ENCODE measurements around the gene FSHR. TPM values are rescaled to one million over a fixed set of nuclear protein-coding genes. Genes with fewer than 3 reads are reported as not detected.

The FSHR gene
- total and polyA plus RNA-seq, 2 of the 4 experiments (the other 2 are of a cell fraction) = not detected

DNA sequence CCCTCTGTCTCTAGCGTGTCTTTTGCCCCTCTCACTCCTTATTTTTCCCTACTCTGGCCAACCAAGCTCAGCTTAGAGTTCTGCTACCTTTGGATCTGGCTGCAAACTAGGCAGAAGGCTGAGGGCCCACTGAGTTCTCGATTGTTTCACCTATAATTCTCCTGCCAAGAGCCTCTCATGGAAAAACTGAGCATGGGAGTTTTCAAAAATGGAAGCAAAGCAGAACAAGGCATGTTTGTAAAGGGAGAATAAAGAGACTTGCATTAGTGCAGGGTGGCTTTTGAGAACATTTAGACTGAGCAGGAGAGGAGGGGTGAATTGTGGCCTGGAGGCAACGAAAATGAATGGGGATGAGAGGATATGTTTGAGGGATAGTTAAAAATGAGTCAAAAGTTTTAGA lies 45.9 kb downstream of the FSHR start:
- ChIA-PET POLR2A (ENCODE audit: unreplicated experiment) (no interaction called here), CTCF (no interaction called here)
- Histone ChIP-seq H3K9me3 (ENCODE audit: control insufficient read depth, insufficient read depth, low read length) (peaks cover 16% of the 10 kb centered on the region), H4K91ac (ENCODE audit: insufficient read depth, low read depth, low read length) (no peak overlapping the region), H3K23ac (ENCODE audit: low read depth, low read length) (no peak overlapping the region), H3K4me3 (ENCODE audit: insufficient read depth, low read depth, low read length) (no peak overlapping the region), H3K4me1 (ENCODE audit: control insufficient read depth, insufficient read depth, low read length) (no peaks in the 10 kb centered on the region), H2BK120ac (ENCODE audit: low read depth, low read length) (no peak overlapping the region), H3K27me3 (ENCODE audit: control insufficient read depth, insufficient read depth, low read length) (no peaks in the 10 kb centered on the region), H3K9ac (ENCODE audit: low read depth, low read length) (no peak overlapping the region), H2AFZ (replicated peaks; ENCODE audit: low read length, poor library complexity) (no peak overlapping the region), H2BK15ac (ENCODE audit: low read depth, low read length) (no peak overlapping the region), H3K4ac (ENCODE audit: low read depth, low read length) (no peak overlapping the region), H3K4me2 (ENCODE audit: low read depth, low read length) (no peak overlapping the region), H2AK9ac (replicated peaks; ENCODE audit: low read depth, low read length, poor library complexity) (no peak overlapping the region), H2BK5ac (ENCODE audit: low read depth, low read length, poor library complexity, severe bottlenecking) (no peak overlapping the region), H3K36me3 (ENCODE audit: control insufficient read depth, insufficient read depth, low read length) (no peaks in the 10 kb centered on the region), H4K5ac (ENCODE audit: low read depth, low read length) (no peak overlapping the region), H4K8ac (ENCODE audit: low read depth in 2 of 2, low read length in 2 of 2) (no peak overlapping the region), H3K27ac (ENCODE audit: insufficient read depth, low read length) (no peak overlapping the region), H3K14ac (replicated peaks; ENCODE audit: low read depth, low read length) (no peak overlapping the region), H2BK20ac (ENCODE audit: low read depth, low read length) (no peak overlapping the region), H3K79me1 (ENCODE audit: low read depth in 1 of 2, low read length in 2 of 2) (no peaks in the 10 kb centered on the region), H3K9me1 (ENCODE audit: insufficient read depth, low read length) (no peaks in the 10 kb centered on the region), H3K18ac (ENCODE audit: low read depth, low read length) (no peak overlapping the region), H2AK5ac (ENCODE audit: low read depth, low read length) (no peak overlapping the region), H4K20me1 (ENCODE audit: insufficient read depth, low read length) (no peaks in the 10 kb centered on the region), H3K56ac (ENCODE audit: extremely low read depth, insufficient read depth, low read length) (no peak overlapping the region)
- 100% methylated on average over 1 of the region's 3 CpGs; no CpG with 5 or more reads in 1 of the 2 experiments for WGBS, 2 experiments (ENCODE audit: extremely low coverage in 2 of 2, insufficient read length in 1 of 2)
- in situ Hi-C loops (cut with MboI; ENCODE audit: low sequenced_read_pairs) (no loop called here), dilution Hi-C loops (cut with HindIII; ENCODE audit: low sequenced_read_pairs, unreplicated experiment) (no loop called here), intact Hi-C loops (cut with micrococcal nuclease) (no loop called here)
- DNase-seq (no peak), ATAC-seq (ENCODE audit: low read depth) (no peak)
- no peak for TF ChIP-seq CEBPB (IDR thresholded peaks at IDR 0.05; ENCODE audit: low read depth, low read length)
- TF ChIP-seq POLR2A (IDR thresholded peaks at IDR 0.05; ENCODE audit: low read depth, low read length) = no peak
- TF ChIP-seq MAFK (IDR thresholded peaks at IDR 0.05; ENCODE audit: low read depth, low read length) = no peak
- no peak for TF ChIP-seq MXI1 (IDR thresholded peaks at IDR 0.05; ENCODE audit: borderline replicate concordance, low read depth, low read length)
- TF ChIP-seq, protein P1, sequence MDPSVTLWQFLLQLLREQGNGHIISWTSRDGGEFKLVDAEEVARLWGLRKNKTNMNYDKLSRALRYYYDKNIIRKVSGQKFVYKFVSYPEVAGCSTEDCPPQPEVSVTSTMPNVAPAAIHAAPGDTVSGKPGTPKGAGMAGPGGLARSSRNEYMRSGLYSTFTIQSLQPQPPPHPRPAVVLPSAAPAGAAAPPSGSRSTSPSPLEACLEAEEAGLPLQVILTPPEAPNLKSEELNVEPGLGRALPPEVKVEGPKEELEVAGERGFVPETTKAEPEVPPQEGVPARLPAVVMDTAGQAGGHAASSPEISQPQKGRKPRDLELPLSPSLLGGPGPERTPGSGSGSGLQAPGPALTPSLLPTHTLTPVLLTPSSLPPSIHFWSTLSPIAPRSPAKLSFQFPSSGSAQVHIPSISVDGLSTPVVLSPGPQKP (IDR thresholded peaks at IDR 0.05; ENCODE audit: borderline replicate concordance, low read depth, low read length) = no peak
- TF ChIP-seq FOS (IDR thresholded peaks at IDR 0.05; ENCODE audit: low read depth, low read length) = no peak
- no peak for TF ChIP-seq SMC3 (IDR thresholded peaks at IDR 0.05; ENCODE audit: low read depth, low read length)
- no peak for TF ChIP-seq CHD1 (IDR thresholded peaks at IDR 0.05; ENCODE audit: low read depth, low read length)
- TF ChIP-seq BHLHE40 (IDR thresholded peaks at IDR 0.05; ENCODE audit: low read depth, low read length) = no peak
- TF ChIP-seq RFX5 (IDR thresholded peaks at IDR 0.05; ENCODE audit: low read depth, low read length) = no peak
- no peak for TF ChIP-seq RCOR1 (IDR thresholded peaks at IDR 0.05; ENCODE audit: insufficient replicate concordance, low read length)
- no peak for TF ChIP-seq MAZ (IDR thresholded peaks at IDR 0.05; ENCODE audit: borderline replicate concordance, low read depth, low read length)
- no peak for TF ChIP-seq NFE2L2 (IDR thresholded peaks at IDR 0.05; ENCODE audit: low read depth, low read length)
- TF ChIP-seq, protein P2, sequence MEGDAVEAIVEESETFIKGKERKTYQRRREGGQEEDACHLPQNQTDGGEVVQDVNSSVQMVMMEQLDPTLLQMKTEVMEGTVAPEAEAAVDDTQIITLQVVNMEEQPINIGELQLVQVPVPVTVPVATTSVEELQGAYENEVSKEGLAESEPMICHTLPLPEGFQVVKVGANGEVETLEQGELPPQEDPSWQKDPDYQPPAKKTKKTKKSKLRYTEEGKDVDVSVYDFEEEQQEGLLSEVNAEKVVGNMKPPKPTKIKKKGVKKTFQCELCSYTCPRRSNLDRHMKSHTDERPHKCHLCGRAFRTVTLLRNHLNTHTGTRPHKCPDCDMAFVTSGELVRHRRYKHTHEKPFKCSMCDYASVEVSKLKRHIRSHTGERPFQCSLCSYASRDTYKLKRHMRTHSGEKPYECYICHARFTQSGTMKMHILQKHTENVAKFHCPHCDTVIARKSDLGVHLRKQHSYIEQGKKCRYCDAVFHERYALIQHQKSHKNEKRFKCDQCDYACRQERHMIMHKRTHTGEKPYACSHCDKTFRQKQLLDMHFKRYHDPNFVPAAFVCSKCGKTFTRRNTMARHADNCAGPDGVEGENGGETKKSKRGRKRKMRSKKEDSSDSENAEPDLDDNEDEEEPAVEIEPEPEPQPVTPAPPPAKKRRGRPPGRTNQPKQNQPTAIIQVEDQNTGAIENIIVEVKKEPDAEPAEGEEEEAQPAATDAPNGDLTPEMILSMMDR (conservative IDR thresholded peaks at IDR 0.05; ENCODE audit: low read depth, low read length) = no peak
- no peak for TF ChIP-seq RAD21 (IDR thresholded peaks at IDR 0.05; ENCODE audit: low read length)
- TF ChIP-seq, protein P3, sequence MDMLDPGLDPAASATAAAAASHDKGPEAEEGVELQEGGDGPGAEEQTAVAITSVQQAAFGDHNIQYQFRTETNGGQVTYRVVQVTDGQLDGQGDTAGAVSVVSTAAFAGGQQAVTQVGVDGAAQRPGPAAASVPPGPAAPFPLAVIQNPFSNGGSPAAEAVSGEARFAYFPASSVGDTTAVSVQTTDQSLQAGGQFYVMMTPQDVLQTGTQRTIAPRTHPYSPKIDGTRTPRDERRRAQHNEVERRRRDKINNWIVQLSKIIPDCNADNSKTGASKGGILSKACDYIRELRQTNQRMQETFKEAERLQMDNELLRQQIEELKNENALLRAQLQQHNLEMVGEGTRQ (IDR thresholded peaks at IDR 0.05; ENCODE audit: low read depth, low read length) = no peak
- no TSS peak for BruUV-seq (replicated peaks)

Data from IMR-90 (cell line).